Stomach smooth muscle (tissue), 2 donors: ENCODE measurements around the gene SF3B2.
A peak's percentile ranks its signal among the peaks of the same experiment; 100 is the strongest.
"Not testable (repeated sequence)": the region's sequence is repeated elsewhere in the genome, so short reads cannot be mapped to it uniquely, and the experiment has no call there.

Experiments used
- H3K27ac ChIP-seq: one replicate; pipeline ENCODE4 v1.7.0; 2013; ENCODE audit warnings: mild to moderate bottlenecking, low read length, inconsistent platforms
- H3K27me3 ChIP-seq, 2 donors: one replicate each; pipeline ENCODE4 v1.7.0; 2013; ENCODE audit warnings: low read length in 2 of 2; ENCODE audit not compliant: insufficient read depth in 2 of 2, control insufficient read depth in 1 of 2
- H3K36me3 ChIP-seq, 2 donors: one replicate each; pipeline ENCODE4 v1.7.0; 2013; ENCODE audit warnings: low read length in 2 of 2; ENCODE audit not compliant: control insufficient read depth in 2 of 2, insufficient read depth in 2 of 2
- H3K4me1 ChIP-seq: one replicate; pipeline ENCODE4 v1.7.0; 2013; ENCODE audit warnings: low read length; ENCODE audit not compliant: control insufficient read depth, insufficient read depth
- H3K4me3 ChIP-seq, 2 donors: one replicate each; pipeline ENCODE4 v1.7.0; 2013; ENCODE audit warnings: low read length in 2 of 2
- H3K9ac ChIP-seq, 2 donors: one replicate each; pipeline ENCODE4 v1.7.0; 2013; ENCODE audit warnings: low read length in 2 of 2, mild to moderate bottlenecking in 1 of 2
- H3K9me3 ChIP-seq, 2 donors: one replicate each; pipeline ENCODE4 v1.7.0; 2013; ENCODE audit warnings: low read length in 2 of 2; ENCODE audit not compliant: control insufficient read depth in 2 of 2
- donor health status: healthy.
- donor health status: Pancreatic carcinoma.

SF3B2 gene

GRCh38 chr11:66010036-66010435 is 42.1 kb upstream of the SF3B2 start:
- H3K36me3 ChIP-seq, H3K27ac ChIP-seq, H3K9ac ChIP-seq, H3K4me3 ChIP-seq, H3K9me3 ChIP-seq, H3K4me1 ChIP-seq: not testable (repeated sequence)
- peaks cover 17 to 25% of the 10 kb centered on the region in 2 donors for H3K27me3 ChIP-seq

DNA sequence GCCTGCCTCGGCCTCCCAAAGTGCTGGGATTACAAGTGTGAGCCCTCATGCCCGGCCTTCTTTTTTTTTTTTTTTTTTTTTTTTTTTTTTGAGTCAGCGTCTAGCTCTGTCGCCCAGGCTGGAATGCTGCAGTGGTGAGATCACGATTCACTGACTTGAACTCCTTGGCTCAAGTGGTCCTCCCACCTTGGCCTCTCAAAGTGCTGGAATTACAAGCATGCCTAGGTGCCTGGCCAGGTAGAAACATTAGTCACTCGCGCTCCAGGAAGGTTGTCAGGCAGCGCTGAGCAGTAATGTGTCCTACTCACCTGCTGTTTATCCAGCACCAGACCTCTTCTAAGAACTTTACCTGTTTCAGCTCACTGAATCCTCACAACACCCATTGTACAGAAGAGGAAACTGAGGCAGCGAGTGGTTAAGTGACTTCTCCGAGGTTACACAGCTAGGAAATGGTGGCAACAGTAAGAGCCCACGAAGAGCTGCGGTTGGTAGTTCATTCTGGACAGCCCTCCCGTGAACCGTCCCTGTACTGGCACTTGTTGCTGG is 40.9 kb upstream of the SF3B2 start:
- Histone ChIP-seq H3K4me3 (peak overlapping the region; percentile 22 to 60), H3K4me1 (peaks cover 9% of the 10 kb centered on the region), H3K27me3 (peaks cover 17 to 25% of the 10 kb centered on the region in 2 donors), H3K27ac (no peak overlapping the region), H3K9ac (no peak overlapping the region), H3K36me3 (peaks cover 0 to 2% of the 10 kb centered on the region in 2 donors), H3K9me3 (no peaks in the 10 kb centered on the region)

DNA sequence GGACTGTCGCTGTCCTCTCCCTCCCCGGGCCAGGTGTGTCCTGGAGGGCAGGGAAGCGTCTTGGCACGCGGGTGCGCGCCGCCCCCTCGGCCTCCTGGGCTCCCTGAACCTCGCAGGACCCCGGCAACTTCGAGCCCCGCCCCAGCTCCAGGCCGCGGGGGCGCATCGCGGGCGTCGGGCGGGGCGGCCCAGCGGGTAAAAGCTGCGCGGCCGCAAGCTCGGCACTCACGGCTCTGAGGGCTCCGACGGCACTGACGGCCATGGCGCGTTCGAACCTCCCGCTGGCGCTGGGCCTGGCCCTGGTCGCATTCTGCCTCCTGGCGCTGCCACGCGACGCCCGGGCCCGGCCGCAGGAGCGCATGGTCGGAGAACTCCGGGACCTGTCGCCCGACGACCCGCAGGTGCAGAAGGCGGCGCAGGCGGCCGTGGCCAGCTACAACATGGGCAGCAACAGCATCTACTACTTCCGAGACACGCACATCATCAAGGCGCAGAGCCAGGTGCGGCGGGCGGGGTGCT is 40.3 kb upstream of the SF3B2 start, which contains the start of gene CST6:
TSS of gene CST6 (plus strand) at position 224 of the 519 bp plus-strand sequence. CDS start at position 261, 37 bp downstream.
- Histone ChIP-seq H3K27me3 (peaks cover 17 to 25% of the 10 kb centered on the region in 2 donors), H3K9ac (no peak within 1 kb of the TSS), H3K9me3 (no peaks in the 10 kb centered on the region), H3K27ac (no peak within 1 kb of the TSS), H3K4me1 (peaks cover 9% of the 10 kb centered on the region), H3K36me3 (no peaks in the 10 kb centered on the region), H3K4me3 (peak within 1 kb of the TSS; percentile 22 to 60)

GRCh38 chr11:66012371-66012945 is 39.7 kb upstream of the SF3B2 start:
- H3K27ac ChIP-seq, result no peak overlapping the region
- peaks cover 9% of the 10 kb centered on the region for H3K4me1 ChIP-seq
- H3K4me3 ChIP-seq, result no peak overlapping the region
- H3K9ac ChIP-seq, result no peak overlapping the region
- H3K27me3 ChIP-seq, result peaks cover 17 to 25% of the 10 kb centered on the region in 2 donors
- no peaks in the 10 kb centered on the region for H3K9me3 ChIP-seq
- H3K36me3 ChIP-seq, result no peaks in the 10 kb centered on the region

DNA sequence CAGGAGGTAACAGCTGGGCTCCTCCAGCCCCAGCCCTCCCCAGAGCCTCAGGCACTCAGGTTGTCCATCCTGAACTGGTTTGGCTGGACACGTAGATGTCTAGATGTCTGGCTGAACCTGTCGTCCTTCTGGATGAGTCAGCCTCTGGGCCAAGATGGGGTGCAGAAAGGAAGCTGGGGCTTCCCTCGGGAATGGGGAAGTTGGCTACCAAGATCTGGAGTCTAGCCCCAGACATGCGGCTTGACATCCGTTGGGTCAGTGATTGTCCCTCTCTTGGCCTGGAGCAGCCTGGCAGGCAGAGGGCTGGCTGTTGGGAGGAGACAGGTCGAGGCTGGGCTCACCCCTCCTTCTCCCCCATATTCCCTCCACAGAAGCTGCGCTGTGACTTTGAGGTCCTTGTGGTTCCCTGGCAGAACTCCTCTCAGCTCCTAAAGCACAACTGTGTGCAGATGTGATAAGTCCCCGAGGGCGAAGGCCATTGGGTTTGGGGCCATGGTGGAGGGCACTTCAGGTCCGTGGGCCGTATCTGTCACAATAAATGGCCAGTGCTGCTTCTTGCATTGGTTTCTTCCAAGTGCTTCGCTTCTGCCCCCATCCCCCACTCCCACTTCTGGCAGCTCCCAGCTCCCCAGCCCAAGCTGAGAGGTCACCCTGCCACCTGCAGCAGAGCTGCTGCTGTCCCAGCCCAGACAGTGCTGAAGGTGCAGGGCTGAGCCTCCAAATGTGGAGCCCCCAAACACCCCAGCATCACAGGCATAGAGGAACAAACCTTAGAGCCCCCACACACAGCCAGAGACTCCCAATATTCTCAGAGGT is 39.0 kb upstream of the SF3B2 start:
- Histone ChIP-seq H3K36me3 (no peaks in the 10 kb centered on the region), H3K9me3 (no peaks in the 10 kb centered on the region), H3K4me3 (no peak overlapping the region), H3K27me3 (peaks cover 17 to 25% of the 10 kb centered on the region in 2 donors), H3K27ac (no peak overlapping the region), H3K4me1 (peaks cover 9% of the 10 kb centered on the region), H3K9ac (no peak overlapping the region)

- H3K27me3 ChIP-seq, result peaks cover 17 to 25% of the 10 kb centered on the region in 2 donors
- H3K9me3 ChIP-seq, result no peaks in the 10 kb centered on the region
- no peaks in the 10 kb centered on the region for H3K36me3 ChIP-seq
- H3K4me3 ChIP-seq, result no peak overlapping the region
- H3K27ac ChIP-seq, result no peak overlapping the region
- H3K9ac ChIP-seq, result no peak overlapping the region
- H3K4me1 ChIP-seq, result peaks cover 9% of the 10 kb centered on the region
Measured at GRCh38 chr11:66013762-66014100, 38.4 kb upstream of the SF3B2 start.

DNA sequence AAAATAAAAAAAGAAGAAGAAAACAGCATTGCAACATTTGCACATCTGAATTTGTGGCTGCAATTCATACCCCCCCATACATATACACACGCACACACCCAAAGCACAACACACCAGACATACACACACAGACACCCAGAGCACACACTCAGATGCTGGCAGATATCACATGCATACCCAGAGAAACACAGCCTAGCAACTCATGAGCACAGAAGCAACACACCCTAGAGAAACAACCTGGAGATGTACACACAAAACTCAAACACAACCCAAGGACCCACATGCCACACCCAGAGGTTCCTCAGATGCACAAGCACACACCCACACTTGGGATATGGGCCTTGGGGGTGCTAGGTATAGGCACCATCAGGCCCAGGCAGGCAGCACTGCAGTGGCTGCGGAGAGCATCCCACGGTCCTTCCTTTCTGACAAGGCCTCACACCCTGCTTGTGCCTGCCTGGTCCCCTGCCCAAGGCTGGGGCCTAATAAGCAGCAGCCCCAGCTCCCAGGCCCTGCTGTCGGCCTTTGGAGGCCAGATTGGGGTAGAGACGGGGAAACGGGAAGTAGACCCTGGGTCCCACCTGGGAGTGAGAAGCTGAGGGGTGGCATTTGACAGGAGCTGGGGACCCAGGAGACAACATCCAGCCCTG is 37.2 kb upstream of the SF3B2 start:
- Histone ChIP-seq H3K9me3 (no peaks in the 10 kb centered on the region), H3K27me3 (peaks cover 17 to 25% of the 10 kb centered on the region in 2 donors), H3K27ac (no peak overlapping the region), H3K4me3 (no peak overlapping the region), H3K36me3 (no peaks in the 10 kb centered on the region), H3K4me1 (peaks cover 9% of the 10 kb centered on the region), H3K9ac (no peak overlapping the region)

- peaks cover 17 to 25% of the 10 kb centered on the region in 2 donors for H3K27me3 ChIP-seq
- H3K36me3 ChIP-seq, result no peaks in the 10 kb centered on the region
- H3K9ac ChIP-seq, result no peak overlapping the region
- H3K4me1 ChIP-seq, result peaks cover 9% of the 10 kb centered on the region
- no peaks in the 10 kb centered on the region for H3K9me3 ChIP-seq
- H3K4me3 ChIP-seq, result no peak overlapping the region
- H3K27ac ChIP-seq, result no peak overlapping the region
Measured at GRCh38 chr11:66015454-66015881, 36.7 kb upstream of the SF3B2 start.

DNA sequence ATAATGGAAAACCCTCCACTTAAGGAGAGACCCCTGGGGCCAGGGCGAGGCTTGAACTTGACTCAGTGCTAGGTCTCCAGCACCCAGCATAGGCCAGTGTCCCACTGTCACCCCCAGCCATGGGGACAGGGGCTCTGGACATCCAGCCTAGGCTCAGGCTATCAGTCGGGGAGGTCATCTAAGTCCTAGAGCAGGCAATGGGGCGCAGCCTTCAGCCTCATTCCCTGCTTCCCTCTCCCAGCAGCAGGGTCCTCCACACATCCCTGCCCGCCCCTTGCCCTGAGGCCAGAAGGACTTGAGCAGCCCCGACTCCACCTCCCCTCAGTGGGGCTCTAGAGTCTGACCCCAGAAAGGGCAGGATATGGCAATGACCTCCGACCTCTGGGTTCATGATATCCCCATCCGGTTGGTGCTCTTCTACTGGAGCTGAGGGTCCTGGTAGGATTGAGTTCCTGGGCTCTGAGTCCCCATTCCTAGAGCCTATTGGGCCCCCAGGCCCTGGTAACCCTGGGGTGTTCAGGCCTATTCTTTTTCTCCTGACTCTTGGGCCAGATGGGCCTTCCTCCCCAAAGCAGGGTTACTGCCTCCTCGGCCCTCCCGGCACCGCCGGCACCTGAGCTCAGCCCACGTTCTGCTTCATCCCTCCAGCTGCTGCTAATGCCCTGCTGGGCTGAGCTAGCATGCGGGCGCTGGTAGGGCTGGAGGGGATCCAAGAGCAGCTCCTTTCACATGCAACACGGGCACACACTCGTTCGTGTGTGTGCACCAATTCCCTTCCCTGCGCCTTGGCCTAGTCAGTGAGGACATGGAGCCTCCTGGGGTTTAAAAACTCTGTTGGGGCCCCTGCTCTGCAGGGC is 36.0 kb upstream of the SF3B2 start:
- Histone ChIP-seq H3K9ac (no peak overlapping the region), H3K4me3 (no peak overlapping the region), H3K4me1 (peaks cover 9% of the 10 kb centered on the region), H3K36me3 (no peaks in the 10 kb centered on the region), H3K27me3 (peaks cover 17 to 24% of the 10 kb centered on the region in 2 donors), H3K9me3 (no peaks in the 10 kb centered on the region), H3K27ac (no peak overlapping the region)

- Histone ChIP-seq H3K27me3 (peaks cover 17 to 23% of the 10 kb centered on the region in 2 donors), H3K4me3 (no peak overlapping the region), H3K36me3 (no peaks in the 10 kb centered on the region), H3K27ac (no peak overlapping the region), H3K9me3 (no peaks in the 10 kb centered on the region), H3K4me1 (peaks cover 6% of the 10 kb centered on the region), H3K9ac (no peak overlapping the region)
Measured at GRCh38 chr11:66016793-66017177, 35.4 kb upstream of the SF3B2 start.
